GM18511 (cell line): Measurements from ENCODE around the gene CAAP1.
"Not testable (repeated sequence)": the region's sequence is repeated elsewhere in the genome, so short reads cannot be mapped to it uniquely, and the experiment has no call there.

Experiments used
- ATAC-seq: cut with Tn5 transposase; IDR thresholded peaks from one replicate; pipeline ENCODE4 v1.9.1; 2021; ENCODE audit warnings: mild to moderate bottlenecking, moderate library complexity; ENCODE audit not compliant: unreplicated experiment

The CAAP1 gene

DNA sequence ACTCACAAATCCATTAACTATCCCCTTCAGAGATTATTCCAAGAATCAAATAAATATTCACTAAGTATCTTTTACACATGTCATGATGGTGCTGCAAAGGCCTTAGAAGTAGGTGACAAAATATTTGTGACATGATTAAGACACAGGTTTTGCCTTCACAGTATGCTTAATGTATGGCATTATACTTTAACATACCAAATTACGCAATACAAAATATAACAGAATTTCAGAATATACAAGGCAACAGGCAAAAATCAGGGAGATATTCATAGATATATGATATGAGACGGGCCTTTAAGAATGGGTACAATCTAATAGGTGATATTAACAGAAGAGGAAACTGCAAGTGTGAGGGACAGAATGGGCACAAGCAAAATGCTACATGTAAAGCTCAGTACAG is 41.6 kb downstream of the CAAP1 start:
- ATAC-seq = no peak

DNA sequence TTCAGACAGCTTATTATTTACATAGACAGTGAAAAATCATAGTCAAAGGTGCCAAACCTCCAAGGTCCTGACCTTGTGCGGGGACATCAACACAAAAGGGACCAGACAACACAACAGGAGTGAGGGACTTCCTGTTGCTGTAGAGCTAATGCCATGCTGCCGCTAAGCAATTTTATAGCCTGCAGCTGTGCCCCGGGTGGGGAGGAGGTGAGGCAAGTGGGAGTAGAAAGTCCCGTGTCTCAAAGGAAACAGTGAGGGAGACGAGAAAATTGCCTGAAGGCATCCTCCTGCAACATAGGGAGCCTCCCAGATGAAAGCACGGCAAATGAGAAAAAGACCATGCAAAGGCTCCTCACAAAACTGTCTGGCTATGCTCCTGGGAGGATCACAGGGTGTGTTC is 58.8 kb downstream of the CAAP1 start:
- no peak for ATAC-seq

DNA sequence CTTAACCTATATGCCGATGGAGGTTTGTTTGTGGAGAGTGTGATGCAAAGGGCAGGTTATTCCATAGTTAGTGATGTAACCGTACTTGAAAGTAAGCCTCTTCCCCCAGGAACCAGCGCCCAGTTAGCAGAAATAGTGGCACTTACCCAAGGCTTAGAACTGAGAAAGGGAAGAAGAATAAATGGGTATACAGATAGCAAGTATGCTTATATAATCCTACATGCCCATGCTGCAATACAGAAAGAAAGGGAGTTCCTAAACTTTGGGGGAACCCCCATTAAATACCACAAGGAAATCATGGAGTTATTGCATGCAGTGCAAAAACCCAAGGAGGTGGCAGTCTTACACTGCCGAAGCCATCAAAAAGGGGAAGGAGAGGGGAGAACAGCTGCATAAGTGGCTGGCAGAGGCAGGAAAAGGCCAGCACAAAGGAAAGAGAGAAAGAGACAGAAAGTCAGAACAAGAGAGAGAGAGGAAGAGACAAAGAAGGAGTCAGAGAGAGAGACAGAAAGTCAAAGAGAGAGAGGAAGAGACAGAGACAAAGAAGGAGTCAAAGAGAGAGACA is 64.1 kb downstream of the CAAP1 start:
- not testable (repeated sequence) for ATAC-seq

DNA sequence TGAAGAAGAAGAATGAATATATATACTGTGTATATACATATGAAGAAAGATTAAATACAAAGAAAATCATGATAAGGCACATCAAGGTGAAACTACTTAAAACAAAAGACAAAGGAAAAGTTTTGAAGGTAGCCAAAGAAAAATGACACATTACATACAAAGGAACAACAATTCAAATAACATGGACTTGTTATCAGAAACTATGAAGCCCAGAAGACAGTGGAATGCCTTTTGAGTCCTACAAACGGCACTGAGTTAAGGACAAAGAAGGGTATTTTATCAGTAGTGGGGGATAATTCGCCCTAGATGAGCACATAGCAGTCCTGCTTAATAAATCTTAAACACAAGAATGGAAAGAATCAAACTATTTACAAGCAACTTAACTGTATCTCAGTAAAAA is 77.8 kb downstream of the CAAP1 start:
- ATAC-seq = no peak

DNA sequence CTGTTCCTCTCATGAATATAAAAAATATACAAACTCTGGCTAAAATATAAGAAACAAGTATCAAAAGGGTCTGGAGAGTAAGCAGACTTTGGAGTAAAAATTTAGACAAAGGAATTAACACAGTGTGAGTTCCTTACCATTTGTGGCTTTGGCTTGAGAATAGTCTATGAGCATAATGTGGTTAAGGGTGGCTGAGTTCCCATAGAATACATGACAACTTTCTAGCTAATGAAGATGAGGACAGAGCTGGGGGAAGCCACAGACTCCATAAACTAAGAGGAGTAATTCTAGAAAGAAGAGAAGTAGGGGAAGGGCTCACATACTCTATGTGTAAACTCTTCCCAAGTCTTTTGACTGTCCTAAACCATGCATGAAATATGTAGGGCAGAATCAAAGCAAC is 79.4 kb downstream of the CAAP1 start:
- peak; percentile 52 for ATAC-seq

DNA sequence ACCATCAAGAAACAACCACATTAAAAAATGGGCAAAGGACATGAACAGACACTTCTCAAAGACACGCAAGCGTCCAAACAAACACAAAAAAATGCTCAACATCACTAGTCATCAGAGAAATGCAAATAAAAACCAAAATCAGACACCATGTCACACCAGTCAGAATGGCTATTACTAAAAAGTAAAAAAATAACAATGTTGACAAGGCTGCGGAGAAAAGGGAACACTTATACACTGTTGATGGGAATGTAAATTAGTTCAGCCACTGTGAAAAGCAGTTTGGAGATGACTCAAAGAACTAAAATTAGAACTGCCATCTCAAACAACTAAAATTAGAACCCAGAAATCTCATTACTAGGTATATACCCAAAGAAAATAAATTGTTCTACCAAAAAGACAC is 80.4 kb downstream of the CAAP1 start:
- ATAC-seq = peak; percentile 57

DNA sequence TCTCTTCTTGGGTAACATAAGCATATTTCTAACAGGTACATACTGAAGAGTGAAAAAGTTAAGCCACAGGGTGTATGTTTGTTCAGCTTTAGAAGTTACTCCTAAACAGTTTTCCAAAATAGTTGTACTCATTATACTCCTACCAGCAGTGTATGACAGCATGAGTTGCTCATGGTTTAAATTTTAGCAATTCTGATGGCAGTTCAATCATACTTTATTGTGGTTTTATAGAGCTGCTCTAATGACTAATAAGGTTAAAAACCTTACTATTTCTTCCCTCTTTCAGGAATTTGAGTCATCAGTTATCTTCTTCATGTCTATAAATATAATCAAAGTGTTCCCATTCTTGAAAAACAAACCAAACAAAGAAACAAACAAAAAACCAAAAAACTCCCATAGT is 81.5 kb downstream of the CAAP1 start:
- ATAC-seq = no peak

DNA sequence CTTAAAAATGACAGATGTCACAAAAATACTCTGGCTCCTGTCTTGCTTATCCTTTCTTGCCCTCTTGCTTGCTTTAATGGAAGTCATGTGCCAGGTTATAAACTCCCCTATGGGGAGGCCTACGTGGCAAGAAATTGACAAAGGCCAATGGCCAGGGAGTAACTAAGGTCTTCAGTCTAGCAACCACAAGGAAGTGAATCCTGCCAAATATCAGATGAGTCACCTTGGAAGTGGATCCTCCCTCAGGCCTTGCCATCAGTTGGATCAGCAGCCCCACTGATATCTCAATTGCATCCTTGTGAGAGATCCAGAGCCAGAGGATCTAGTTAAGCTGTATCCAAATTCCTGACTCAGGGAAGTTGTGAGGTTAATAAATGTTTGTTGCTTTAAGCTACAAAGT is 82.8 kb downstream of the CAAP1 start:
- ATAC-seq = no peak

DNA sequence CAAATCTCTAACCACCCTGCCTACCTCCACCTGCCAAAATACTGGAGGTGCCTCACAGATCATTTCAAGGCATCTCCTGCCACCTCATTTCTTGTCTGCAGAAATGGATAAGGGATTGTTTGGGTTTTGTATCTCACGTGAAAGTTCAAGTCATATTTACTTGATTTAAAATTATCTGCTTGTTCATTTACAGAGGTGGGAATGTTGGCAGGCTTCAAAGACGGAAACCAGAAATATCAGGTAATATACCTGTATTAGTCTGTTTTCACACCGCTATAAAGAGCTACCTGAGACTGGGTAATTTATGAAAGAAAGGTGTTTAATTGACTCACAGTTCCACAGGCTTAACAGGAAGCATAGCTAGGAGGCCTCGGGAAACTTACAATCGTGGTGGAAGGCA is 85.4 kb downstream of the CAAP1 start:
- no peak for ATAC-seq

DNA sequence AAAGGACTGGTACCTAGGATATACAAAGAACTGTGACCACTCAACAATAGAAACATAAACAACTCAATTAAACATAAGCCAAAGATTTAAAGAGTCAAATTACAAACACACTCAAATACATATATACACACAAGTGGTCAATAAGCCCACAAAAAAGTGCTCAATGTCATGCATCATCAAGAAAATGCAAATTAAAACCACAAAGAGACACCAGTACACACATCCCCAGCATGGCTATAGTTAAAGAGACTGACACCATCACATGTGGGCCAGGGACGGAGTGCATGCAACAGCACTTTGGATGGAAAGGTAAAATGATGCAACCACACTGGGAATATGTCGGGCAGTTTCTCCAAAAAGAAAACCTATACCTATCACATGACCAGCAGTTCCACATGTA is 89.7 kb downstream of the CAAP1 start:
- peak; percentile 74 for ATAC-seq

DNA sequence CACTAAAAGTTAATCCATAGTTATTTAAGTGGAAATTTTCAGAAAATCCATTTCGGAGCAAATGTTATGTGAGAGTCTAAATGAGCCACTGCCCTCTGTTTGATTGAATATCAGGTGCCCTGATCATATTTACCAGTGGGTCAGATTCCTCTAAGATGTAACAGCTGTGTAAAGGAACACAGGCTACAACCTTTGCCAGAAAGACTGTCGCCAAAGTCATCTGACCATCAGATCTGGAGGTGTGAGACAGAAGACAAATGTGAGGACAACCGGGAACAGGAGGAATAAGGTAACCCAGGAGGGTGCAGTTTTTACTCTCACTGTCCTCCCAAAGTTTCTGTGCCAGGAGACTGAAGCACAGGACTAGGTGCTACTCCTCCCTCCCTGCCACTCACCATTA is 90.8 kb downstream of the CAAP1 start:
- no peak for ATAC-seq

DNA sequence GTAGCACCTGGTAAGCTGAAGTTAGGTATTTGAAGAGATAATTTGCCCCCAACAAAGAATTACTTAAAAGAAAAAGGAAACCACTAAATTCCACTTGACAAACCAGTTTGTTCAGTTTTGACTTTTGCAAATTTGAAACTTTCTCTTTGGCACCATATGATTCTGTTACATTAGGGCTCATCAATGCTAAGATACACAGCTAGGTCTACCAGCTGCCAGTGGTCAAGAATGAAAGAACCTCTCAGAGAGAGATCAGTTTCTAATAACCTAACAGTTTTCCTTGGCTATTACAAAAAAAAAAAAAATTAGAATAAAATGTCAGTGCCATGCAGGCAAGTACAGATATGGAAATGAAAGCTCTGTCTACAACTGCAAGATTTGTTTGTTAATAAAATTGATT is 92.3 kb downstream of the CAAP1 start:
- no peak for ATAC-seq

DNA sequence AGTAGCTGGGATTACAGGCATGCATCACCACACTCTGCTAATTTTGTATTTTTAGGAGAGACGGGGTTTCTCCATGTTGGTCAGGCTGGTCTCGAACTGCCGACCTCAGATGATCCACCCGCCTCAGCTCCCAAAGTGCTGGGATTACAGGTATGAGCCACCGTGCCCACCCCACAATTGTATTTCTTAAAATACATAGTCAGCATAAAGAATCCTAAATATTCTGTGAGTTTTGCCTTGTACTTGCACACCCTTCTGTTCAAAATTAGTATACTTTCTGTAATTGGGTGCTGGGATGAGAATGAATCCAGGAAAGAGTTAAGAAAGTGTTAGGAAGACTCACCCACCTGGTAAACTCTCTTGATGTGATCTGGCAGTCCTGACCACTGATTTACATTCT is 101.3 kb downstream of the CAAP1 start:
- no peak for ATAC-seq
